ENCODE results near the gene ANKRD63.

Gene ANKRD63

GRCh38 chr15:40257656-40258450 is 25.0 kb downstream of the ANKRD63 start:
- DNase-seq (ENCODE audit: low read depth in 2 of 2) = no peak

- DNase-seq (ENCODE audit: low read depth in 2 of 2) = no peak
Observed at GRCh38 chr15:40256638-40257235, 26.1 kb downstream of the ANKRD63 start.

- DNase-seq (ENCODE audit: low read depth in 2 of 2) = no peak
Observed at GRCh38 chr15:40255033-40255432, 27.8 kb downstream of the ANKRD63 start.

- DNase-seq (ENCODE audit: low read depth in 2 of 2) = no peak
Observed at GRCh38 chr15:40254452-40254851, 28.4 kb downstream of the ANKRD63 start.

GRCh38 chr15:40253167-40253790 is 29.6 kb downstream of the ANKRD63 start:
- no peak for DNase-seq (ENCODE audit: low read depth in 2 of 2)

- no peak for DNase-seq (ENCODE audit: low read depth in 2 of 2)
Observed at GRCh38 chr15:40252438-40253166, 30.3 kb downstream of the ANKRD63 start.

GRCh38 chr15:40252141-40252437 is 30.8 kb downstream of the ANKRD63 start:
- DNase-seq (ENCODE audit: low read depth in 2 of 2) = no peak

- no peak for DNase-seq (ENCODE audit: low read depth in 2 of 2)
Observed at GRCh38 chr15:40251486-40252140, 31.3 kb downstream of the ANKRD63 start.

- DNase-seq (ENCODE audit: low read depth in 2 of 2) = no peak
Observed at GRCh38 chr15:40250771-40251483, 31.9 kb downstream of the ANKRD63 start.

- DNase-seq (ENCODE audit: low read depth in 2 of 2) = no peak
Observed at GRCh38 chr15:40250304-40250656, 32.6 kb downstream of the ANKRD63 start.

- no peak for DNase-seq (ENCODE audit: low read depth in 2 of 2)
Observed at GRCh38 chr15:40249477-40250303, 33.2 kb downstream of the ANKRD63 start.

GRCh38 chr15:40248006-40248783 is 34.7 kb downstream of the ANKRD63 start:
- DNase-seq (ENCODE audit: low read depth in 2 of 2) = no peak

- DNase-seq (ENCODE audit: low read depth in 2 of 2) = no peak
Observed at GRCh38 chr15:40247406-40247971, 35.4 kb downstream of the ANKRD63 start.

GRCh38 chr15:40246496-40247280 is 36.2 kb downstream of the ANKRD63 start:
- no peak for DNase-seq (ENCODE audit: low read depth in 2 of 2)

GRCh38 chr15:40245666-40246450 is 37.0 kb downstream of the ANKRD63 start:
- DNase-seq (ENCODE audit: low read depth in 2 of 2) = no peak

GRCh38 chr15:40244961-40245523 is 37.8 kb downstream of the ANKRD63 start:
- no peak for DNase-seq (ENCODE audit: low read depth in 2 of 2)

GRCh38 chr15:40243126-40243810 is 39.6 kb downstream of the ANKRD63 start:
- DNase-seq (ENCODE audit: low read depth in 2 of 2) = no peak

Measured in stimulated activated CD4-positive, alpha-beta T cell treated with anti-CD3 and anti-CD28 coated beads, Interleukin-15, amount 100 ng/mL, for 48 hours (primary cell).